DOHH2 (cell line): Measurements from ENCODE around the gene IRGC.

Experiments
- EZH2phosphoT487 ChIP-seq: fragments of 200-600 bp; sonication (generic); IDR thresholded peaks from 2 replicates; pipeline ENCODE4 v1.6.1; 2017; ENCODE audit warnings: borderline replicate concordance, mild to moderate bottlenecking, antibody characterized with exemption, low read length, moderate library complexity, mixed read lengths
- TF ChIP-seq, protein P1 (sequence below): fragments of 200-600 bp; sonication (generic); IDR thresholded peaks from one replicate; pipeline ENCODE4 v1.5.1; 2014; ENCODE audit warnings: antibody characterized with exemption, mild to moderate bottlenecking, low read depth, low read length; ENCODE audit not compliant: poor library complexity, severe bottlenecking

DNA sequence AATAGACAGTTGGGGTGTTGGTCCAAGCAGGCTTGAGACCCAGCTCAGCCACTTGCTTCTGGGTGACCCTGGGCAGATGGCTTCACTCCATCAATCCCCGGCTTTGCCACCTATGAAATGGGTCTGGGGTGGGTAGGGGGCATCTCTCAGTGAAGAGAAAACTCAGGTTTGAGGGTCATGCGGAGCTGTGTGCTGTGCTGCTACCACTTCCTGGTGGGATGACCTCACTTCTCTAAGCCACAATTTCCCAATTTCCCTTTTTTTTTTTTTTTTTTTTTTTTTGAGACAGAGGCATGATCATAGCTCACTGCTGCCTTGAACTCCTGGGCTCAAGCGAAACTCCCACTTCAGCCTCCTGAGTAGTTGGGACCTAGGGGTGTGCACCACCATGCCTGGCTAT, 41.3 kb upstream of the IRGC start:
- TF ChIP-seq, protein P1, sequence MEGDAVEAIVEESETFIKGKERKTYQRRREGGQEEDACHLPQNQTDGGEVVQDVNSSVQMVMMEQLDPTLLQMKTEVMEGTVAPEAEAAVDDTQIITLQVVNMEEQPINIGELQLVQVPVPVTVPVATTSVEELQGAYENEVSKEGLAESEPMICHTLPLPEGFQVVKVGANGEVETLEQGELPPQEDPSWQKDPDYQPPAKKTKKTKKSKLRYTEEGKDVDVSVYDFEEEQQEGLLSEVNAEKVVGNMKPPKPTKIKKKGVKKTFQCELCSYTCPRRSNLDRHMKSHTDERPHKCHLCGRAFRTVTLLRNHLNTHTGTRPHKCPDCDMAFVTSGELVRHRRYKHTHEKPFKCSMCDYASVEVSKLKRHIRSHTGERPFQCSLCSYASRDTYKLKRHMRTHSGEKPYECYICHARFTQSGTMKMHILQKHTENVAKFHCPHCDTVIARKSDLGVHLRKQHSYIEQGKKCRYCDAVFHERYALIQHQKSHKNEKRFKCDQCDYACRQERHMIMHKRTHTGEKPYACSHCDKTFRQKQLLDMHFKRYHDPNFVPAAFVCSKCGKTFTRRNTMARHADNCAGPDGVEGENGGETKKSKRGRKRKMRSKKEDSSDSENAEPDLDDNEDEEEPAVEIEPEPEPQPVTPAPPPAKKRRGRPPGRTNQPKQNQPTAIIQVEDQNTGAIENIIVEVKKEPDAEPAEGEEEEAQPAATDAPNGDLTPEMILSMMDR, result no peak
- TF ChIP-seq EZH2phosphoT487, result no peak
